Measurements from ENCODE around the gene MTFR1L. TPM values are rescaled to one million over a fixed set of nuclear protein-coding genes. Genes with fewer than 3 reads are reported as not detected.

MTFR1L gene
- polyA plus RNA-seq, 1 donor (not counting 4 experiments of a cell fraction or from before 2014, with no cell fraction given): 31.6 TPM

GRCh38 chr1:25847929-25848328, 28.2 kb downstream of the MTFR1L start:
- H3K9me3 ChIP-seq (ENCODE audit: control insufficient read depth, low read depth, low read length): no peaks in the 10 kb centered on the region
- DNase-seq (ENCODE audit: low read depth, low spot score): no peak
- H3K4me3 ChIP-seq (ENCODE audit: control insufficient read depth in 2 of 3, extremely low read depth in 1 of 3, insufficient read depth in 2 of 3, low read depth in 1 of 3, low read length in 3 of 3): no peak overlapping the region
- no peak overlapping the region for H3K9ac ChIP-seq (ENCODE audit: control insufficient read depth, extremely low read depth, insufficient read depth, low read length)
- dilution Hi-C loops (cut with MboI; ENCODE audit: extremely low pct_ligation_motif_present, low sequenced_read_pairs): no loop called here
- peaks cover 3% of the 10 kb centered on the region for H3K4me1 ChIP-seq (ENCODE audit: control insufficient read depth, extremely low read depth, insufficient read depth, low read length)
- H3K27ac ChIP-seq (ENCODE audit: control insufficient read depth, insufficient read depth, low read length): no peak overlapping the region
- no peaks in the 10 kb centered on the region for H3K36me3 ChIP-seq (ENCODE audit: control insufficient read depth in 2 of 2, extremely low read depth in 1 of 2, insufficient read depth in 2 of 2, low read length in 2 of 2)
- no peak overlapping the region for H2AFZ ChIP-seq (ENCODE audit: control insufficient read depth, low read length)
- TF ChIP-seq, protein P1, sequence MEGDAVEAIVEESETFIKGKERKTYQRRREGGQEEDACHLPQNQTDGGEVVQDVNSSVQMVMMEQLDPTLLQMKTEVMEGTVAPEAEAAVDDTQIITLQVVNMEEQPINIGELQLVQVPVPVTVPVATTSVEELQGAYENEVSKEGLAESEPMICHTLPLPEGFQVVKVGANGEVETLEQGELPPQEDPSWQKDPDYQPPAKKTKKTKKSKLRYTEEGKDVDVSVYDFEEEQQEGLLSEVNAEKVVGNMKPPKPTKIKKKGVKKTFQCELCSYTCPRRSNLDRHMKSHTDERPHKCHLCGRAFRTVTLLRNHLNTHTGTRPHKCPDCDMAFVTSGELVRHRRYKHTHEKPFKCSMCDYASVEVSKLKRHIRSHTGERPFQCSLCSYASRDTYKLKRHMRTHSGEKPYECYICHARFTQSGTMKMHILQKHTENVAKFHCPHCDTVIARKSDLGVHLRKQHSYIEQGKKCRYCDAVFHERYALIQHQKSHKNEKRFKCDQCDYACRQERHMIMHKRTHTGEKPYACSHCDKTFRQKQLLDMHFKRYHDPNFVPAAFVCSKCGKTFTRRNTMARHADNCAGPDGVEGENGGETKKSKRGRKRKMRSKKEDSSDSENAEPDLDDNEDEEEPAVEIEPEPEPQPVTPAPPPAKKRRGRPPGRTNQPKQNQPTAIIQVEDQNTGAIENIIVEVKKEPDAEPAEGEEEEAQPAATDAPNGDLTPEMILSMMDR (optimal IDR thresholded peaks at IDR 0.05 in 1 of 3, IDR thresholded peaks at IDR 0.05 in 1 of 3, conservative IDR thresholded peaks at IDR 0.05 in 1 of 3; ENCODE audit: extremely low read depth in 1 of 3, insufficient read depth in 2 of 3, low read length in 3 of 3): no peak
- TF ChIP-seq EZH2 (IDR thresholded peaks at IDR 0.05; ENCODE audit: low read length): no peak
- no peak overlapping the region for H3K4me2 ChIP-seq (ENCODE audit: control insufficient read depth, extremely low read depth, insufficient read depth, low read depth, low read length)
- H3K27me3 ChIP-seq (ENCODE audit: control insufficient read depth, extremely low read depth, insufficient read depth, low read length): no peaks in the 10 kb centered on the region
- peaks cover 2% of the 10 kb centered on the region for H4K20me1 ChIP-seq (ENCODE audit: control insufficient read depth, extremely low read depth, insufficient read depth, low read length)
- no peak for FAIRE-seq
- H3K9me1 ChIP-seq (ENCODE audit: control insufficient read depth, extremely low read depth, insufficient read depth, low read length): no peaks in the 10 kb centered on the region
- H3K79me2 ChIP-seq (ENCODE audit: control insufficient read depth, insufficient read depth, low read length): peaks cover 62% of the 10 kb centered on the region

GRCh38 chr1:25848531-25848930, 28.8 kb downstream of the MTFR1L start:
- peaks cover 65% of the 10 kb centered on the region for H3K79me2 ChIP-seq (ENCODE audit: control insufficient read depth, insufficient read depth, low read length)
- FAIRE-seq (no peak), DNase-seq (ENCODE audit: low read depth, low spot score) (no peak)
- H3K4me1 ChIP-seq (ENCODE audit: control insufficient read depth, extremely low read depth, insufficient read depth, low read length): peaks cover 3% of the 10 kb centered on the region
- dilution Hi-C loops (cut with MboI; ENCODE audit: extremely low pct_ligation_motif_present, low sequenced_read_pairs): no loop called here
- no peaks in the 10 kb centered on the region for H3K9me3 ChIP-seq (ENCODE audit: control insufficient read depth, low read depth, low read length)
- H4K20me1 ChIP-seq (ENCODE audit: control insufficient read depth, extremely low read depth, insufficient read depth, low read length): peaks cover 2% of the 10 kb centered on the region
- no peak overlapping the region for H3K4me3 ChIP-seq (ENCODE audit: control insufficient read depth in 2 of 3, extremely low read depth in 1 of 3, insufficient read depth in 2 of 3, low read depth in 1 of 3, low read length in 3 of 3)
- H2AFZ ChIP-seq (ENCODE audit: control insufficient read depth, low read length): no peak overlapping the region
- no peaks in the 10 kb centered on the region for H3K9me1 ChIP-seq (ENCODE audit: control insufficient read depth, extremely low read depth, insufficient read depth, low read length)
- no peaks in the 10 kb centered on the region for H3K27me3 ChIP-seq (ENCODE audit: control insufficient read depth, extremely low read depth, insufficient read depth, low read length)
- H3K36me3 ChIP-seq (ENCODE audit: control insufficient read depth in 2 of 2, extremely low read depth in 1 of 2, insufficient read depth in 2 of 2, low read length in 2 of 2): no peaks in the 10 kb centered on the region
- no peak overlapping the region for H3K4me2 ChIP-seq (ENCODE audit: control insufficient read depth, extremely low read depth, insufficient read depth, low read depth, low read length)
- H3K9ac ChIP-seq (ENCODE audit: control insufficient read depth, extremely low read depth, insufficient read depth, low read length): no peak overlapping the region
- no peak overlapping the region for H3K27ac ChIP-seq (ENCODE audit: control insufficient read depth, insufficient read depth, low read length)
- no peak for TF ChIP-seq EZH2 (IDR thresholded peaks at IDR 0.05; ENCODE audit: low read length)
- TF ChIP-seq, protein P1 (optimal IDR thresholded peaks at IDR 0.05 in 1 of 3, IDR thresholded peaks at IDR 0.05 in 1 of 3, conservative IDR thresholded peaks at IDR 0.05 in 1 of 3; ENCODE audit: extremely low read depth in 1 of 3, insufficient read depth in 2 of 3, low read length in 3 of 3): no peak
